Upper lobe of left lung (tissue), 4 donors: ENCODE results near the gene GPR18.

Source experiments
- EP300 ChIP-seq, 4 donors: sonication (generic); formaldehyde crosslinking; IDR thresholded peaks; one replicate each; pipeline ENCODE4 v1.5.1; 2017; ENCODE audit warnings: antibody characterized with exemption in 4 of 4, control low read depth in 2 of 4
- POLR2A ChIP-seq, 4 donors: fragments of 450-650 bp; IDR thresholded peaks; one replicate each; pipeline ENCODE4 v1.5.1; 2016 to 2017; ENCODE audit warnings: antibody characterized with exemption in 4 of 4, mild to moderate bottlenecking in 2 of 4
- POLR2AphosphoS5 ChIP-seq, 2 donors: sonication (generic); formaldehyde crosslinking; IDR thresholded peaks; one replicate each; pipeline ENCODE4 v1.5.1; 2017; ENCODE audit warnings: antibody characterized with exemption in 2 of 2
- TF ChIP-seq, protein P1 (sequence below), 6 experiments: fragments of 450-650 bp in 4 of 6; fragments of 200-600 bp in 2 of 6; sonication (generic) in 2 of 6; IDR thresholded peaks; one replicate each; pipeline ENCODE4 v1.5.1; 2016 to 2019; ENCODE audit warnings: antibody characterized with exemption in 6 of 6

DNA sequence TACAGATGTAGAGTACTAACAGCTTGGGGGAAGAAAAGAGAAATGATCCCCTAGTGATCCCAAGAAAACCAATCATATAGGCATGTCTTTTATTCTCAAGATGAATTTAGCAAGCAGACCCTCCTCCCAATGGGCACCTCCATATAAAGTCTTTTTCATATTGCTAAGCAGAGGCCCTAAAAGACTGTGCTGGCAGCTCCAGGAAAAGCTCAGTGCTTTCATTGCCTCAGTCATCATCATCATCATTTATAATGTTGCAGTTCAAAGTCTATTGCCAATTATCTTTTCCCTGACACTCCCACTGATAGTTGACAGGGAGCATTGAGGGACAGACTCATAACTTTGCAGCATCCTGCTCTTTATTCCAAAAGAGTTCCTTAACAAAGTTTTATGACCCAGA is 36.0 kb upstream of the GPR18 start:
- TF ChIP-seq, protein P1, sequence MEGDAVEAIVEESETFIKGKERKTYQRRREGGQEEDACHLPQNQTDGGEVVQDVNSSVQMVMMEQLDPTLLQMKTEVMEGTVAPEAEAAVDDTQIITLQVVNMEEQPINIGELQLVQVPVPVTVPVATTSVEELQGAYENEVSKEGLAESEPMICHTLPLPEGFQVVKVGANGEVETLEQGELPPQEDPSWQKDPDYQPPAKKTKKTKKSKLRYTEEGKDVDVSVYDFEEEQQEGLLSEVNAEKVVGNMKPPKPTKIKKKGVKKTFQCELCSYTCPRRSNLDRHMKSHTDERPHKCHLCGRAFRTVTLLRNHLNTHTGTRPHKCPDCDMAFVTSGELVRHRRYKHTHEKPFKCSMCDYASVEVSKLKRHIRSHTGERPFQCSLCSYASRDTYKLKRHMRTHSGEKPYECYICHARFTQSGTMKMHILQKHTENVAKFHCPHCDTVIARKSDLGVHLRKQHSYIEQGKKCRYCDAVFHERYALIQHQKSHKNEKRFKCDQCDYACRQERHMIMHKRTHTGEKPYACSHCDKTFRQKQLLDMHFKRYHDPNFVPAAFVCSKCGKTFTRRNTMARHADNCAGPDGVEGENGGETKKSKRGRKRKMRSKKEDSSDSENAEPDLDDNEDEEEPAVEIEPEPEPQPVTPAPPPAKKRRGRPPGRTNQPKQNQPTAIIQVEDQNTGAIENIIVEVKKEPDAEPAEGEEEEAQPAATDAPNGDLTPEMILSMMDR (IDR thresholded peaks at IDR 0.05), result no peak
- no peak for TF ChIP-seq POLR2A (IDR thresholded peaks at IDR 0.05)
- TF ChIP-seq POLR2AphosphoS5 (IDR thresholded peaks at IDR 0.05), result no peak
- TF ChIP-seq EP300 (IDR thresholded peaks at IDR 0.05), result no peak
